ENCODE results near the gene CCDC78. TPM values are rescaled to one million over a fixed set of nuclear protein-coding genes. Genes with fewer than 3 reads are reported as not detected.
A peak's percentile ranks its signal among the peaks of the same experiment; 100 is the strongest.

The CCDC78 gene
- total RNA-seq, 1 donor, result 2.2 TPM

DNA sequence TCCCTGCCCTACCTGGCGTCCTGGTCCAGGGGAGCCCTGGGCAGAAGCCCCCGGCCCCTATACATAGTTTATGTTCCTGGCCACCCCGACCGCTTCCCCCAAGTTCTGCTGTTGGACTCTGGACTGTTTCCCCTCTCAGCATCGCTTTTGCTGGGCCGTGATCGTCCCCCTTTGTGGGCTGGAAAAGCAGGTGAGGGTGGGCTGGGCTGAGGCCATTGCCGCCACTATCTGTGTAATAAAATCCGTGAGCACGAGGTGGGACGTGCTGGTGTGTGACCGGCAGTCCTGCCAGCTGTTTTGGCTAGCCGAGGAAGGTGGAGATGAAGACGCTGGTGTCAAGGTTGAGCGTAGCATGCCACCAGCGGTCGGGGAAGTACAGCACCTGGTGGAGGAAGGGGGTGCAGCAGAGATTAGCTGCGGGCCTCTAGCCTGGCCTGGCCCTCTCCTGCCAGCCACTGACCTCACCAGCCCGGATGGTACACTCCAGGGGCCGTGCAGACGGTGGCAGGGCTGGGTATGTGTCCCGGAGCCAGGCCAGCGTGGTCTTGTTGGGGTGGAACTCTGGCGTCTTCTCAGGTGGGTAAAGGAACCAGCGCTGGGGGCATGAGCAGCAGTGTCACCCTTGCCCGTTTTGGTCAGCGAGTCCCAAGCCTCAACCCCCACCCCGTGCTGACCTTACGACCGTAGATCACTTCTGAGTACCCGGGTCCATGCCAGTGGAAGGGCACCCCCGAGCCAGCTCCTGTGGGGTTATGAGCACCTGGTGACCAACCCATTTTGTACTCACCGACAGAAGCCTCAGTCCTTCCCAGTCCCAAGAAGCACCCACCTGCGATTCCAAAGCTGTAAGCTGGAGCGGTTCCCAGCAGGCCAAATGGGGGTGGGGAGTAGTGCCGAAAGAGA lies 43.5 kb downstream of the CCDC78 start:
- Histone ChIP-seq H3K4me2 (ENCODE audit: insufficient read depth, low read length) (peak overlapping the region; percentile 93), H3K27ac (ENCODE audit: low read depth, low read length) (no peak overlapping the region), H3K4me1 (ENCODE audit: insufficient read depth, low read length) (peaks cover 26% of the 10 kb centered on the region), H3K4me3 (ENCODE audit: insufficient read depth, low read length) (peak overlapping the region; percentile 76), H3K36me3 (ENCODE audit: insufficient read depth, low read length) (peaks cover 23% of the 10 kb centered on the region), H2AFZ (ENCODE audit: low read length) (no peak overlapping the region), H4K20me1 (ENCODE audit: insufficient read depth, low read length) (peaks cover 34% of the 10 kb centered on the region), H3K27me3 (ENCODE audit: insufficient read depth, low read length) (no peaks in the 10 kb centered on the region), H3K79me2 (ENCODE audit: insufficient read depth, low read length) (peaks cover 40% of the 10 kb centered on the region), H3K9me3 (ENCODE audit: low read depth, low read length) (no peaks in the 10 kb centered on the region)
- TF ChIP-seq CTCF (IDR thresholded peaks at IDR 0.05; ENCODE audit: extremely low read depth, low read depth, low read length), result no peak
- DNase-seq (ENCODE audit: insufficient read length, low spot score, missing footprints), result no peak

- DNase-seq (ENCODE audit: insufficient read length, low spot score, missing footprints), result no peak
- peaks cover 26% of the 10 kb centered on the region for H3K4me1 ChIP-seq (ENCODE audit: insufficient read depth, low read length)
- peaks cover 20% of the 10 kb centered on the region for H3K36me3 ChIP-seq (ENCODE audit: insufficient read depth, low read length)
Observed at GRCh38 chr16:681746-682427, 44.4 kb downstream of the CCDC78 start.

GRCh38 chr16:680967-681745 lies 45.1 kb downstream of the CCDC78 start:
- H3K36me3 ChIP-seq (ENCODE audit: insufficient read depth, low read length), result peaks cover 20% of the 10 kb centered on the region
- H3K27ac ChIP-seq (ENCODE audit: low read depth, low read length), result peak overlapping the region; percentile 66
- TF ChIP-seq CTCF (IDR thresholded peaks at IDR 0.05; ENCODE audit: extremely low read depth, low read depth, low read length), result no peak
- H2AFZ ChIP-seq (ENCODE audit: low read length), result no peak overlapping the region
- H4K20me1 ChIP-seq (ENCODE audit: insufficient read depth, low read length), result peaks cover 34% of the 10 kb centered on the region
- H3K4me1 ChIP-seq (ENCODE audit: insufficient read depth, low read length), result peaks cover 26% of the 10 kb centered on the region
- H3K27me3 ChIP-seq (ENCODE audit: insufficient read depth, low read length), result no peaks in the 10 kb centered on the region
- peak; percentile 96 for DNase-seq (ENCODE audit: insufficient read length, low spot score, missing footprints)
- peaks cover 40% of the 10 kb centered on the region for H3K79me2 ChIP-seq (ENCODE audit: insufficient read depth, low read length)
- no peaks in the 10 kb centered on the region for H3K9me3 ChIP-seq (ENCODE audit: low read depth, low read length)
- H3K4me3 ChIP-seq (ENCODE audit: insufficient read depth, low read length), result peak overlapping the region; percentile 84
- H3K4me2 ChIP-seq (ENCODE audit: insufficient read depth, low read length), result peak overlapping the region; percentile 93

More at GRCh38 chr16:681746-682427, 44.4 kb downstream of the CCDC78 start:
- Histone ChIP-seq H3K79me2 (ENCODE audit: insufficient read depth, low read length) (peaks cover 40% of the 10 kb centered on the region), H4K20me1 (ENCODE audit: insufficient read depth, low read length) (peaks cover 34% of the 10 kb centered on the region), H3K4me3 (ENCODE audit: insufficient read depth, low read length) (peak overlapping the region; percentile 84), H3K27me3 (ENCODE audit: insufficient read depth, low read length) (no peaks in the 10 kb centered on the region), H2AFZ (ENCODE audit: low read length) (no peak overlapping the region), H3K4me2 (ENCODE audit: insufficient read depth, low read length) (peak overlapping the region; percentile 93), H3K9me3 (ENCODE audit: low read depth, low read length) (no peaks in the 10 kb centered on the region), H3K27ac (ENCODE audit: low read depth, low read length) (peak overlapping the region; percentile 8)
- TF ChIP-seq CTCF (IDR thresholded peaks at IDR 0.05; ENCODE audit: extremely low read depth, low read depth, low read length), result no peak
